HCT116 (cell line): ENCODE results near the gene TTL. TPM values are rescaled to one million over a fixed set of nuclear protein-coding genes. Genes with fewer than 3 reads are reported as not detected.

Source experiments
- ATAC-seq: fragments of 200-7000 bp; cut with Tn5 transposase; 2 replicates; pipeline ENCODE4 v1.9.1; 2020; ENCODE audit warnings: mild to moderate bottlenecking, moderate library complexity
- BruUV-seq: library from RNA; stranded (reverse); fragments of 400-500 nt; replicated peaks from 2 replicates; lab custom pipeline; 2021; lab: Mats Ljungman, UMichigan
- CTCF ChIA-PET: fragments of 300-600 bp; sonication (Branson Sonifier 250); formaldehyde crosslinking; loops from one replicate; lab custom pipeline; 2021; ENCODE audit warnings: antibody characterized with exemption; lab: Charles Lee
- POLR2A ChIA-PET: fragments of 300-600, 350-600 bp; sonication (Branson Sonifier 250); formaldehyde crosslinking; loops from one replicate; lab custom pipeline; 2021; ENCODE audit warnings: antibody characterized with exemption; lab: Charles Lee
- RAD21 ChIA-PET, 2 experiments: fragments of 300-600 bp; sonication (Branson Sonifier 250); formaldehyde crosslinking; loops; one replicate each; lab custom pipeline; 2023; ENCODE audit warnings: low total read pairs in 2 of 2; ENCODE audit not compliant: uncharacterized antibody in 2 of 2, unreplicated experiment in 2 of 2, low non-redundant PET in 1 of 2; lab: Charles Lee
- DNase-seq: peaks from one replicate; pipeline ENCODE4 v3.0.0-alpha.2; 2010; ENCODE audit warnings: low read depth, low spot score
- H2AFZ ChIP-seq: fragments of 200-600 bp; shearing (Covaris generic), sonication (generic); 2 replicates; pipeline ENCODE4 v1.6.1; 2017; ENCODE audit warnings: low read depth, mixed run types, mixed read lengths, antibody characterized with exemption, low read length; ENCODE audit not compliant: poor library complexity, severe bottlenecking
- H3K27ac ChIP-seq: 2 replicates; pipeline ENCODE4 v1.5.1; 2012; ENCODE audit warnings: low read depth, low read length
- H3K27me3 ChIP-seq: fragments of 200-600 bp; sonication (generic); 2 replicates; pipeline ENCODE4 v1.6.1; 2016; ENCODE audit warnings: mixed run types, low read length, mixed read lengths; ENCODE audit not compliant: insufficient read depth
- H3K36me3 ChIP-seq, 2 experiments: fragments of 200-500 bp in 1 of 2; fragments of 200-600 bp in 1 of 2; sonication (Bioruptor generic) in 1 of 2; sonication (generic) in 1 of 2; 2 replicates each; pipeline versions ENCODE4 v1.5.1 to v1.6.1; 2014 to 2016; ENCODE audit warnings: low read length in 2 of 2, inconsistent platforms in 1 of 2, mixed read lengths in 1 of 2, mixed run types in 1 of 2; ENCODE audit not compliant: insufficient read depth in 2 of 2, control insufficient read depth in 1 of 2
- H3K4me1 ChIP-seq, 2 experiments: fragments of 200-600 bp in 1 of 2; sonication (generic) in 1 of 2; 2 replicates each; pipeline versions ENCODE4 v1.5.1 to v1.6.1; 2012 to 2017; ENCODE audit warnings: low read length in 2 of 2, inconsistent platforms in 1 of 2, mild to moderate bottlenecking in 1 of 2, mixed read lengths in 1 of 2, mixed run types in 1 of 2, moderate library complexity in 1 of 2; ENCODE audit not compliant: insufficient read depth in 2 of 2, control insufficient read depth in 1 of 2
- H3K4me2 ChIP-seq: fragments of 200-600 bp; sonication (generic); 2 replicates; pipeline ENCODE4 v1.6.1; 2017; ENCODE audit warnings: mixed run types, low read length, mixed read lengths
- H3K4me3 ChIP-seq, 2 experiments: fragments of 200-600 bp in 1 of 2; sonication (generic) in 1 of 2; replicated peaks in 1 of 2; 2 replicates each; pipeline ENCODE4 v1.5.1; 2011 to 2016; ENCODE audit warnings: low read length in 2 of 2, control low read depth in 1 of 2, low read depth in 1 of 2, mild to moderate bottlenecking in 1 of 2, mixed read lengths in 1 of 2, mixed run types in 1 of 2
- H3K79me2 ChIP-seq: fragments of 200-600 bp; sonication (generic); 2 replicates; pipeline ENCODE4 v1.6.1; 2017; ENCODE audit warnings: mild to moderate bottlenecking, mixed run types, low read length, moderate library complexity, mixed read lengths; ENCODE audit not compliant: insufficient read depth
- H3K9ac ChIP-seq: fragments of 200-600 bp; sonication (generic); 2 replicates; pipeline ENCODE4 v1.6.1; 2016; ENCODE audit warnings: low read length, mixed read lengths
- H3K9me2 ChIP-seq: fragments of 200-600 bp; sonication (generic), shearing (Covaris generic); 2 replicates; pipeline ENCODE4 v1.6.1; 2017; ENCODE audit warnings: mixed run types, mild to moderate bottlenecking, moderate library complexity; ENCODE audit not compliant: insufficient read depth
- H3K9me3 ChIP-seq, 2 experiments: fragments of 200-500 bp in 1 of 2; fragments of 200-600 bp in 1 of 2; sonication (Bioruptor generic) in 1 of 2; sonication (generic) in 1 of 2; 2 replicates each; pipeline ENCODE4 v1.6.1; 2014 to 2017; ENCODE audit warnings: low read length in 2 of 2, mixed read lengths in 2 of 2, inconsistent platforms in 1 of 2, low read depth in 1 of 2, mild to moderate bottlenecking in 1 of 2, mixed run types in 1 of 2, moderate library complexity in 1 of 2; ENCODE audit not compliant: control insufficient read depth in 1 of 2, insufficient read depth in 1 of 2
- H4K20me1 ChIP-seq: fragments of 200-600 bp; sonication (generic), shearing (Covaris generic); 2 replicates; pipeline ENCODE4 v1.6.1; 2017; ENCODE audit warnings: mixed run types, mild to moderate bottlenecking, moderate library complexity; ENCODE audit not compliant: insufficient read depth
- CBX3 ChIP-seq: IDR thresholded peaks from 2 replicates; pipeline ENCODE4 v1.6.1; 2012; ENCODE audit warnings: low read depth
- CEBPB ChIP-seq: IDR thresholded peaks from 2 replicates; pipeline ENCODE4 v1.6.1; 2012; ENCODE audit warnings: low read depth
- CTCF ChIP-seq, 3 experiments: fragments of 200-600 bp in 1 of 3; sonication (generic) in 1 of 3; IDR thresholded peaks in 2 of 3; conservative IDR thresholded peaks in 1 of 3; 2 replicates each; pipeline ENCODE4 v1.5.1; 2012 to 2017; ENCODE audit warnings: low read depth in 2 of 3, low read length in 2 of 3, antibody characterized with exemption in 1 of 3, borderline replicate concordance in 1 of 3, control low read depth in 1 of 3, mild to moderate bottlenecking in 1 of 3, mixed read lengths in 1 of 3, mixed run types in 1 of 3, moderate library complexity in 1 of 3; ENCODE audit not compliant: insufficient read depth in 1 of 3
- POLR2A ChIP-seq: IDR thresholded peaks from 2 replicates; pipeline ENCODE4 v1.7.0; 2011; ENCODE audit warnings: borderline replicate concordance; ENCODE audit not compliant: insufficient read depth, insufficient read length; ENCODE audit errors: extremely low read depth
- REST ChIP-seq: IDR thresholded peaks from 2 replicates; pipeline ENCODE4 v1.6.1; 2012; ENCODE audit warnings: low read depth
- intact Hi-C: fragments of 100-400 bp; cut with micrococcal nuclease; formaldehyde crosslinking; loops from 2 replicates; pipeline ENCODE4 v1.10.0; 2022
- total RNA-seq: library from RNA; stranded (reverse); gene quantifications from one replicate; pipeline ENCODE4 v1.2.1, GENCODE V29; 2021; ENCODE audit not compliant: unreplicated experiment

Gene TTL
- total RNA-seq, 1 experiment from 2014 or later: 58.7 TPM

GRCh38 chr2:112476434-112476833, 5.5 kb upstream of the TTL start:
- no peaks in the 10 kb centered on the region for H3K9me2 ChIP-seq
- H3K9ac ChIP-seq: no peak overlapping the region
- ChIA-PET POLR2A (no interaction called here), CTCF (no interaction called here), RAD21 (no interaction called here)
- no peaks in the 10 kb centered on the region for H3K36me3 ChIP-seq
- H3K4me1 ChIP-seq: peaks cover 2 to 12% of the 10 kb centered on the region in 2 experiments; a peak in 3 of 4 replicates
- H2AFZ ChIP-seq: no peak overlapping the region
- TF ChIP-seq POLR2A (no peak), REST (no peak), CTCF (IDR thresholded peaks at IDR 0.05 in 2 of 3, conservative IDR thresholded peaks at IDR 0.05 in 1 of 3; ENCODE audit: borderline replicate concordance in 1 of 3, insufficient read depth in 1 of 3, low read depth in 2 of 3, low read length in 2 of 3) (no peak), CEBPB (no peak), CBX3 (no peak)
- no peak for DNase-seq
- no TSS peak for BruUV-seq
- H4K20me1 ChIP-seq: no peaks in the 10 kb centered on the region
- ATAC-seq: no peak
- no peaks in the 10 kb centered on the region for H3K27me3 ChIP-seq
- H3K4me3 ChIP-seq: no peak overlapping the region
- H3K4me2 ChIP-seq: no peak overlapping the region
- intact Hi-C loops: no loop called here
- no peaks in the 10 kb centered on the region for H3K79me2 ChIP-seq
- H3K9me3 ChIP-seq: no peaks in the 10 kb centered on the region
- H3K27ac ChIP-seq: no peak overlapping the region
